SK-N-MC (cell line): ENCODE data around the gene RPS3.

Source experiments
- EZH2 ChIP-seq: fragments of 200-600 bp; sonication (generic); IDR thresholded peaks from one replicate; pipeline ENCODE4 v1.6.1; 2017; ENCODE audit warnings: antibody characterized with exemption
- FOXP2 ChIP-seq: optimal IDR thresholded peaks from 2 replicates; pipeline ENCODE3; 2011; ENCODE audit warnings: mild to moderate bottlenecking, moderate library complexity; ENCODE audit not compliant: insufficient read depth; ENCODE audit errors: extremely low read length, control extremely low read depth
- POLR2AphosphoS5 ChIP-seq: IDR thresholded peaks from 2 replicates; pipeline ENCODE4 v1.6.1; 2012; ENCODE audit warnings: mild to moderate bottlenecking, low read depth, low read length, borderline replicate concordance

GRCh38 chr11:75449271-75449670 is 50.0 kb downstream of the RPS3 start:
- TF ChIP-seq EZH2 (no peak), POLR2AphosphoS5 (no peak), FOXP2 (no peak)
